ENCODE data around the gene CYP8B1. TPM values are rescaled to one million over a fixed set of nuclear protein-coding genes. Genes with fewer than 3 reads are reported as not detected.

The CYP8B1 gene
- total and polyA plus RNA-seq, 9 of the 15 experiments (the other 6 are each of a cell fraction or from before 2014, with no cell fraction given), result 0.04 TPM; not detected in 8

GRCh38 chr3:42880601-42881451 lies 5.1 kb upstream of the CYP8B1 start (continued):
- peak; percentile 73 for TF ChIP-seq ZBTB40 (IDR thresholded peaks at IDR 0.05)
- no peak for TF ChIP-seq ZBTB40 (CRISPR knock-in tag; IDR thresholded peaks at IDR 0.05)
- no peak for TF ChIP-seq ZNF23 (CRISPR knock-in tag; IDR thresholded peaks at IDR 0.05)
- no peak for TF ChIP-seq ZNF561 (CRISPR knock-in tag; conservative IDR thresholded peaks at IDR 0.05)
- peak; percentile 54 for TF ChIP-seq ETS1 (conservative IDR thresholded peaks at IDR 0.05; ENCODE audit: control insufficient read depth, low read depth, low read length)
- TF ChIP-seq NR2C2 (CRISPR knock-in tag; IDR thresholded peaks at IDR 0.05), result 0 out of 2 replicates have a peak, but pooled peaks have one; percentile 36
- no peak for TF ChIP-seq NR2C2 (tag; IDR thresholded peaks at IDR 0.05)
- no peak for TF ChIP-seq FOXJ3 (CRISPR knock-in tag; IDR thresholded peaks at IDR 0.05)
- TF ChIP-seq ZBTB7A (IDR thresholded peaks at IDR 0.05; ENCODE audit: borderline replicate concordance, control insufficient read depth, low read depth, low read length), result peak; percentile 61; the same call in 1 of the 2 replicates
- TF ChIP-seq PKNOX1 (IDR thresholded peaks at IDR 0.05), result peak; percentile 52; the same call in 1 of the 2 replicates
- TF ChIP-seq UBTF (IDR thresholded peaks at IDR 0.05; ENCODE audit: borderline replicate concordance in 1 of 2, low read depth in 2 of 2, low read length in 2 of 2), result 0 out of 4 replicates have a peak, but pooled peaks of 1 of the 2 experiments have one; percentile 23
- TF ChIP-seq HMG20B (CRISPR knock-in tag; IDR thresholded peaks at IDR 0.05), result no peak

Data from K562 (cell line).